WTC11 (cell line): ENCODE results near the gene TXNDC5. TPM values are rescaled to one million over a fixed set of nuclear protein-coding genes. Genes with fewer than 3 reads are reported as not detected.

Source experiments
- ATAC-seq: fragments of 200-7000 bp; cut with Tn5 transposase; 2 replicates; pipeline ENCODE4 v1.10.0; 2021; ENCODE audit warnings: mild to moderate bottlenecking, moderate library complexity
- CTCF ChIA-PET: fragments of 300-600 bp; sonication (Branson Sonifier 250); formaldehyde crosslinking; loops from one replicate; lab custom pipeline; 2021; ENCODE audit warnings: antibody characterized with exemption; lab: Charles Lee
- POLR2A ChIA-PET: fragments of 350-600 bp; sonication (Branson Sonifier 250); formaldehyde crosslinking; loops from one replicate; lab custom pipeline; 2021; ENCODE audit warnings: antibody characterized with exemption; lab: Charles Lee
- DNase-seq: peaks from one replicate; pipeline ENCODE4 v3.0.0; 2021; ENCODE audit warnings: low spot score
- H3K27ac Mint-ChIP-seq: 2 replicates; pipeline ENCODE4 v1.8.0; 2021; ENCODE audit warnings: mixed read lengths
- H3K27me3 Mint-ChIP-seq: 2 replicates; pipeline ENCODE4 v1.8.0; 2021; ENCODE audit warnings: low read depth, mild to moderate bottlenecking, moderate library complexity, mixed read lengths
- H3K36me3 Mint-ChIP-seq: 2 replicates; pipeline ENCODE4 v1.8.0; 2021; ENCODE audit warnings: mixed read lengths
- H3K4me1 Mint-ChIP-seq: 2 replicates; pipeline ENCODE4 v1.8.0; 2022; ENCODE audit warnings: mixed read lengths
- H3K4me3 Mint-ChIP-seq: 2 replicates; pipeline ENCODE4 v1.8.0; 2021; ENCODE audit warnings: mild to moderate bottlenecking, moderate library complexity, mixed read lengths
- H3K9me3 Mint-ChIP-seq: 2 replicates; pipeline ENCODE4 v1.8.0; 2021; ENCODE audit warnings: mixed read lengths
- FOXJ3 ChIP-seq: sonication (generic); formaldehyde crosslinking; IDR thresholded peaks from 2 replicates; pipeline ENCODE4 v1.9.0; 2021; ENCODE audit warnings: missing genetic modification reagents, mild to moderate bottlenecking, borderline replicate concordance
- FOXK1 ChIP-seq: sonication (generic); formaldehyde crosslinking; IDR thresholded peaks from 2 replicates; pipeline ENCODE4 v1.8.0; 2022; ENCODE audit warnings: mild to moderate bottlenecking, moderate library complexity, missing genetic modification reagents
- GRHL2 ChIP-seq: fragments of 250-450 bp; sonication (Bioruptor Pico); IDR thresholded peaks from 2 replicates; pipeline ENCODE4 v1.8.0; 2022; ENCODE audit warnings: mild to moderate bottlenecking, moderate library complexity; ENCODE audit not compliant: insufficient replicate concordance, severe bottlenecking
- GTF2I ChIP-seq: fragments of 250-450 bp; sonication (Bioruptor Pico); conservative IDR thresholded peaks from 2 replicates; pipeline ENCODE4 v1.4.0; 2021; ENCODE audit warnings: mild to moderate bottlenecking
- IRF2 ChIP-seq: sonication (generic); formaldehyde crosslinking; IDR thresholded peaks from 2 replicates; pipeline ENCODE4 v1.8.0; 2022; ENCODE audit warnings: low read depth, missing genetic modification reagents, borderline replicate concordance
- NFATC4 ChIP-seq: fragments of 250-450 bp; sonication (Bioruptor Pico); IDR thresholded peaks from 2 replicates; pipeline ENCODE4 v1.9.0; 2021; ENCODE audit warnings: mild to moderate bottlenecking
- NFE2L1 ChIP-seq: sonication (generic); formaldehyde crosslinking; IDR thresholded peaks from 2 replicates; pipeline ENCODE4 v1.8.1; 2023; ENCODE audit warnings: missing genetic modification reagents
- NR2C2 ChIP-seq: sonication (generic); formaldehyde crosslinking; IDR thresholded peaks from 2 replicates; pipeline ENCODE4 v1.8.0; 2022; ENCODE audit warnings: mild to moderate bottlenecking, missing genetic modification reagents
- SOX15 ChIP-seq: fragments of 250-450 bp; sonication (Bioruptor Pico); IDR thresholded peaks from 2 replicates; pipeline ENCODE4 v1.9.0; 2021; ENCODE audit warnings: mild to moderate bottlenecking
- ZNF396 ChIP-seq: fragments of 250-450 bp; sonication (Bioruptor Pico); IDR thresholded peaks from 2 replicates; pipeline ENCODE4 v1.8.0; 2021; ENCODE audit warnings: mild to moderate bottlenecking, moderate library complexity, borderline replicate concordance
- total RNA-seq: library from RNA; stranded (reverse); gene quantifications from 3 replicates; pipeline ENCODE4 v1.2.3, GENCODE V29; 2021
- TF ChIP-seq, protein P1 (sequence below): fragments of 250-450 bp; sonication (Bioruptor Pico); IDR thresholded peaks from 2 replicates; pipeline ENCODE4 v2.1.2; 2022; ENCODE audit warnings: mild to moderate bottlenecking, moderate library complexity
- TF ChIP-seq, protein P2 (sequence below): sonication (generic); formaldehyde crosslinking; IDR thresholded peaks from 2 replicates; pipeline ENCODE4 v1.8.1; 2023; ENCODE audit warnings: mild to moderate bottlenecking, missing genetic modification reagents, moderate library complexity
- TF ChIP-seq, protein P3 (sequence below): sonication (generic); formaldehyde crosslinking; IDR thresholded peaks from 2 replicates; pipeline ENCODE4 v1.8.1; 2023; ENCODE audit warnings: mild to moderate bottlenecking, missing genetic modification reagents
- TF ChIP-seq, protein P4 (sequence below): sonication (generic); formaldehyde crosslinking; IDR thresholded peaks from 2 replicates; pipeline ENCODE4 v1.8.1; 2022; ENCODE audit warnings: low read depth, missing genetic modification reagents, borderline replicate concordance
- TF ChIP-seq, protein P5 (sequence below): sonication (generic); formaldehyde crosslinking; IDR thresholded peaks from 2 replicates; pipeline ENCODE4 v1.8.0; 2023; ENCODE audit warnings: mild to moderate bottlenecking, missing genetic modification reagents
- TF ChIP-seq, protein P6 (sequence below): fragments of 250-450 bp; sonication (Bioruptor Pico); IDR thresholded peaks from 2 replicates; pipeline ENCODE4 v1.9.0; 2021; ENCODE audit warnings: mild to moderate bottlenecking, borderline replicate concordance
- TF ChIP-seq, protein P7 (sequence below): sonication (generic); formaldehyde crosslinking; conservative IDR thresholded peaks from 2 replicates; pipeline ENCODE4 v1.8.1; 2022; ENCODE audit warnings: mild to moderate bottlenecking, missing genetic modification reagents
- TF ChIP-seq, protein P8 (sequence below): fragments of 250-450 bp; sonication (Bioruptor Pico); IDR thresholded peaks from 2 replicates; pipeline ENCODE4 v1.8.0; 2021; ENCODE audit warnings: mild to moderate bottlenecking
- TF ChIP-seq, protein P9 (sequence below): sonication (generic); formaldehyde crosslinking; IDR thresholded peaks from 2 replicates; pipeline ENCODE4 v1.8.1; 2022; ENCODE audit warnings: missing genetic modification reagents, borderline replicate concordance

TXNDC5 gene
- total RNA-seq, 1 experiment from 2014 or later = 141 TPM

DNA sequence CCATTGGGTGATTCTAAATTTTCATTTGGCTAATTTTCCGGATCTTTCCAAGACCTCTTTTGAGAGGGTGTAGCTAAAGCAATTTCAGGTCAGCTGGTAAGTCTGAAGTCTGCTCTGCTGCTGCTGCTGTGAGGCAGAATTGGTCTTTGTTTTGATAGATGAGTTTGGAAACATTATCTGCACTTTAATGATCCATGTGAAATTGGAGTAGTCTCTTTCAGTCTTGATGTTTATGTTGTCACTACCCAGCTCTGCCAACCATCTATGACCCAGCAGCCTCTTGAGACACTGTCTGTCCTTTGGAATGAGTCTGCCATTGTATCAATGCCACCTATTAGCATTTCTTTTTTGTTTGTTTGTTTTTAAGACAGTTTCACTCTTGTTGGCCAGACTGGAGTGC is 44.1 kb downstream of the TXNDC5 start:
- Mint-ChIP-seq H3K4me1 (no peaks in the 10 kb centered on the region), H3K9me3 (no peaks in the 10 kb centered on the region), H3K4me3 (no peak overlapping the region)
- CTCF ChIA-PET = interaction anchor here (0.5 kb wide), 1 partner anchor 278 kb away, joined by 3 read pairs; no protein-coding TSS in a partner anchor
- ATAC-seq = no peak
- POLR2A ChIA-PET = no interaction called here
- no peak for TF ChIP-seq FOXK1 (CRISPR knock-in tag)
- TF ChIP-seq, protein P1, sequence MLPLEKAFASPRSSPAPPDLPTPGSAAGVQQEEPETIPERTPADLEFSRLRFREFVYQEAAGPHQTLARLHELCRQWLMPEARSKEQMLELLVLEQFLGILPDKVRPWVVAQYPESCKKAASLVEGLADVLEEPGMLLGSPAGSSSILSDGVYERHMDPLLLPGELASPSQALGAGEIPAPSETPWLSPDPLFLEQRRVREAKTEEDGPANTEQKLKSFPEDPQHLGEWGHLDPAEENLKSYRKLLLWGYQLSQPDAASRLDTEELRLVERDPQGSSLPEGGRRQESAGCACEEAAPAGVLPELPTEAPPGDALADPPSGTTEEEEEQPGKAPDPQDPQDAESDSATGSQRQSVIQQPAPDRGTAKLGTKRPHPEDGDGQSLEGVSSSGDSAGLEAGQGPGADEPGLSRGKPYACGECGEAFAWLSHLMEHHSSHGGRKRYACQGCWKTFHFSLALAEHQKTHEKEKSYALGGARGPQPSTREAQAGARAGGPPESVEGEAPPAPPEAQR (CRISPR knock-in tag) = no peak
- no peak for TF ChIP-seq SOX15
- TF ChIP-seq, protein P2, sequence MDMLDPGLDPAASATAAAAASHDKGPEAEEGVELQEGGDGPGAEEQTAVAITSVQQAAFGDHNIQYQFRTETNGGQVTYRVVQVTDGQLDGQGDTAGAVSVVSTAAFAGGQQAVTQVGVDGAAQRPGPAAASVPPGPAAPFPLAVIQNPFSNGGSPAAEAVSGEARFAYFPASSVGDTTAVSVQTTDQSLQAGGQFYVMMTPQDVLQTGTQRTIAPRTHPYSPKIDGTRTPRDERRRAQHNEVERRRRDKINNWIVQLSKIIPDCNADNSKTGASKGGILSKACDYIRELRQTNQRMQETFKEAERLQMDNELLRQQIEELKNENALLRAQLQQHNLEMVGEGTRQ (CRISPR knock-in tag) = no peak
- no peak for TF ChIP-seq NFATC4
- TF ChIP-seq, protein P3, sequence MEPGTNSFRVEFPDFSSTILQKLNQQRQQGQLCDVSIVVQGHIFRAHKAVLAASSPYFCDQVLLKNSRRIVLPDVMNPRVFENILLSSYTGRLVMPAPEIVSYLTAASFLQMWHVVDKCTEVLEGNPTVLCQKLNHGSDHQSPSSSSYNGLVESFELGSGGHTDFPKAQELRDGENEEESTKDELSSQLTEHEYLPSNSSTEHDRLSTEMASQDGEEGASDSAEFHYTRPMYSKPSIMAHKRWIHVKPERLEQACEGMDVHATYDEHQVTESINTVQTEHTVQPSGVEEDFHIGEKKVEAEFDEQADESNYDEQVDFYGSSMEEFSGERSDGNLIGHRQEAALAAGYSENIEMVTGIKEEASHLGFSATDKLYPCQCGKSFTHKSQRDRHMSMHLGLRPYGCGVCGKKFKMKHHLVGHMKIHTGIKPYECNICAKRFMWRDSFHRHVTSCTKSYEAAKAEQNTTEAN (CRISPR knock-in tag) = no peak
- TF ChIP-seq NR2C2 = no peak
- no peak for TF ChIP-seq IRF2 (CRISPR knock-in tag)
- no peak for TF ChIP-seq NFE2L1 (CRISPR knock-in tag)
- TF ChIP-seq, protein P4, sequence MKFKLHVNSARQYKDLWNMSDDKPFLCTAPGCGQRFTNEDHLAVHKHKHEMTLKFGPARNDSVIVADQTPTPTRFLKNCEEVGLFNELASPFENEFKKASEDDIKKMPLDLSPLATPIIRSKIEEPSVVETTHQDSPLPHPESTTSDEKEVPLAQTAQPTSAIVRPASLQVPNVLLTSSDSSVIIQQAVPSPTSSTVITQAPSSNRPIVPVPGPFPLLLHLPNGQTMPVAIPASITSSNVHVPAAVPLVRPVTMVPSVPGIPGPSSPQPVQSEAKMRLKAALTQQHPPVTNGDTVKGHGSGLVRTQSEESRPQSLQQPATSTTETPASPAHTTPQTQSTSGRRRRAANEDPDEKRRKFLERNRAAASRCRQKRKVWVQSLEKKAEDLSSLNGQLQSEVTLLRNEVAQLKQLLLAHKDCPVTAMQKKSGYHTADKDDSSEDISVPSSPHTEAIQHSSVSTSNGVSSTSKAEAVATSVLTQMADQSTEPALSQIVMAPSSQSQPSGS = no peak
- TF ChIP-seq, all 79 proteins: peak for 0
- Mint-ChIP-seq H3K36me3 (no peaks in the 10 kb centered on the region), H3K27ac (no peak overlapping the region), H3K27me3 (no peaks in the 10 kb centered on the region; the same call in 1 of the 2 replicates)
- no peak for DNase-seq

DNA sequence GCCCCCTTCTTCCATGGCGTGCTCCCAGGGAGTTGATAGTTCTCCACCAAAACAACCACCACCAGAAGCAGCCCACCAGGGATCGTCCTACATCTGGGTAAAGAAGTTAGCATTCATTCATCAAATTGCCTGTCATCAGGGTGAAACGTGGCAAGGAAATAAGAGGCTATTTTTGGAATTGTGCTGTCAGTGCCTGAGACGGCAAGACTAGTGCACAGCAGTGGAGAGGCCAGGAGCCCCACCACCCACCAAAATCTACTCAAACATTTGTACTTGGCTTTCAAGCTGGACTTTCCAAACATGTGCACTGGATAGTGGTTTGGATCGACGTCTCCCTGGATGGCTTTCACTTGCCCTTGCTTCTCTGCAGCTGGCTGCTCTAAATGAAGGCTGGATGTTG is 44.8 kb downstream of the TXNDC5 start:
- ATAC-seq = no peak
- ChIA-PET POLR2A (no interaction called here), CTCF (interaction anchor here (0.5 kb wide), 1 partner anchor 278 kb away, joined by 3 read pairs; no protein-coding TSS in a partner anchor)
- H3K27me3 Mint-ChIP-seq = no peaks in the 10 kb centered on the region; the same call in 1 of the 2 replicates
- no peak for DNase-seq
- no peaks in the 10 kb centered on the region for H3K9me3 Mint-ChIP-seq
- H3K27ac Mint-ChIP-seq = no peak overlapping the region
- H3K36me3 Mint-ChIP-seq = no peaks in the 10 kb centered on the region
- no peak overlapping the region for H3K4me3 Mint-ChIP-seq
- H3K4me1 Mint-ChIP-seq = no peaks in the 10 kb centered on the region
- TF ChIP-seq FOXJ3 = no peak
- TF ChIP-seq, protein P5, sequence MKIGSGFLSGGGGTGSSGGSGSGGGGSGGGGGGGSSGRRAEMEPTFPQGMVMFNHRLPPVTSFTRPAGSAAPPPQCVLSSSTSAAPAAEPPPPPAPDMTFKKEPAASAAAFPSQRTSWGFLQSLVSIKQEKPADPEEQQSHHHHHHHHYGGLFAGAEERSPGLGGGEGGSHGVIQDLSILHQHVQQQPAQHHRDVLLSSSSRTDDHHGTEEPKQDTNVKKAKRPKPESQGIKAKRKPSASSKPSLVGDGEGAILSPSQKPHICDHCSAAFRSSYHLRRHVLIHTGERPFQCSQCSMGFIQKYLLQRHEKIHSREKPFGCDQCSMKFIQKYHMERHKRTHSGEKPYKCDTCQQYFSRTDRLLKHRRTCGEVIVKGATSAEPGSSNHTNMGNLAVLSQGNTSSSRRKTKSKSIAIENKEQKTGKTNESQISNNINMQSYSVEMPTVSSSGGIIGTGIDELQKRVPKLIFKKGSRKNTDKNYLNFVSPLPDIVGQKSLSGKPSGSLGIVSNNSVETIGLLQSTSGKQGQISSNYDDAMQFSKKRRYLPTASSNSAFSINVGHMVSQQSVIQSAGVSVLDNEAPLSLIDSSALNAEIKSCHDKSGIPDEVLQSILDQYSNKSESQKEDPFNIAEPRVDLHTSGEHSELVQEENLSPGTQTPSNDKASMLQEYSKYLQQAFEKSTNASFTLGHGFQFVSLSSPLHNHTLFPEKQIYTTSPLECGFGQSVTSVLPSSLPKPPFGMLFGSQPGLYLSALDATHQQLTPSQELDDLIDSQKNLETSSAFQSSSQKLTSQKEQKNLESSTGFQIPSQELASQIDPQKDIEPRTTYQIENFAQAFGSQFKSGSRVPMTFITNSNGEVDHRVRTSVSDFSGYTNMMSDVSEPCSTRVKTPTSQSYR (CRISPR knock-in tag) = no peak
- TF ChIP-seq ZNF396 (CRISPR knock-in tag) = no peak
- TF ChIP-seq, protein P6, sequence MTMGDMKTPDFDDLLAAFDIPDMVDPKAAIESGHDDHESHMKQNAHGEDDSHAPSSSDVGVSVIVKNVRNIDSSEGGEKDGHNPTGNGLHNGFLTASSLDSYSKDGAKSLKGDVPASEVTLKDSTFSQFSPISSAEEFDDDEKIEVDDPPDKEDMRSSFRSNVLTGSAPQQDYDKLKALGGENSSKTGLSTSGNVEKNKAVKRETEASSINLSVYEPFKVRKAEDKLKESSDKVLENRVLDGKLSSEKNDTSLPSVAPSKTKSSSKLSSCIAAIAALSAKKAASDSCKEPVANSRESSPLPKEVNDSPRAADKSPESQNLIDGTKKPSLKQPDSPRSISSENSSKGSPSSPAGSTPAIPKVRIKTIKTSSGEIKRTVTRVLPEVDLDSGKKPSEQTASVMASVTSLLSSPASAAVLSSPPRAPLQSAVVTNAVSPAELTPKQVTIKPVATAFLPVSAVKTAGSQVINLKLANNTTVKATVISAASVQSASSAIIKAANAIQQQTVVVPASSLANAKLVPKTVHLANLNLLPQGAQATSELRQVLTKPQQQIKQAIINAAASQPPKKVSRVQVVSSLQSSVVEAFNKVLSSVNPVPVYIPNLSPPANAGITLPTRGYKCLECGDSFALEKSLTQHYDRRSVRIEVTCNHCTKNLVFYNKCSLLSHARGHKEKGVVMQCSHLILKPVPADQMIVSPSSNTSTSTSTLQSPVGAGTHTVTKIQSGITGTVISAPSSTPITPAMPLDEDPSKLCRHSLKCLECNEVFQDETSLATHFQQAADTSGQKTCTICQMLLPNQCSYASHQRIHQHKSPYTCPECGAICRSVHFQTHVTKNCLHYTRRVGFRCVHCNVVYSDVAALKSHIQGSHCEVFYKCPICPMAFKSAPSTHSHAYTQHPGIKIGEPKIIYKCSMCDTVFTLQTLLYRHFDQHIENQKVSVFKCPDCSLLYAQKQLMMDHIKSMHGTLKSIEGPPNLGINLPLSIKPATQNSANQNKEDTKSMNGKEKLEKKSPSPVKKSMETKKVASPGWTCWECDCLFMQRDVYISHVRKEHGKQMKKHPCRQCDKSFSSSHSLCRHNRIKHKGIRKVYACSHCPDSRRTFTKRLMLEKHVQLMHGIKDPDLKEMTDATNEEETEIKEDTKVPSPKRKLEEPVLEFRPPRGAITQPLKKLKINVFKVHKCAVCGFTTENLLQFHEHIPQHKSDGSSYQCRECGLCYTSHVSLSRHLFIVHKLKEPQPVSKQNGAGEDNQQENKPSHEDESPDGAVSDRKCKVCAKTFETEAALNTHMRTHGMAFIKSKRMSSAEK = no peak
- TF ChIP-seq, protein P7, sequence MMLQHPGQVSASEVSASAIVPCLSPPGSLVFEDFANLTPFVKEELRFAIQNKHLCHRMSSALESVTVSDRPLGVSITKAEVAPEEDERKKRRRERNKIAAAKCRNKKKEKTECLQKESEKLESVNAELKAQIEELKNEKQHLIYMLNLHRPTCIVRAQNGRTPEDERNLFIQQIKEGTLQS (CRISPR knock-in tag) = no peak
- TF ChIP-seq, protein P8, sequence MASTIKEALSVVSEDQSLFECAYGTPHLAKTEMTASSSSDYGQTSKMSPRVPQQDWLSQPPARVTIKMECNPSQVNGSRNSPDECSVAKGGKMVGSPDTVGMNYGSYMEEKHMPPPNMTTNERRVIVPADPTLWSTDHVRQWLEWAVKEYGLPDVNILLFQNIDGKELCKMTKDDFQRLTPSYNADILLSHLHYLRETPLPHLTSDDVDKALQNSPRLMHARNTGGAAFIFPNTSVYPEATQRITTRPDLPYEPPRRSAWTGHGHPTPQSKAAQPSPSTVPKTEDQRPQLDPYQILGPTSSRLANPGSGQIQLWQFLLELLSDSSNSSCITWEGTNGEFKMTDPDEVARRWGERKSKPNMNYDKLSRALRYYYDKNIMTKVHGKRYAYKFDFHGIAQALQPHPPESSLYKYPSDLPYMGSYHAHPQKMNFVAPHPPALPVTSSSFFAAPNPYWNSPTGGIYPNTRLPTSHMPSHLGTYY (CRISPR knock-in tag) = no peak
- no peak for TF ChIP-seq GTF2I (CRISPR knock-in tag)
- TF ChIP-seq, protein P9, sequence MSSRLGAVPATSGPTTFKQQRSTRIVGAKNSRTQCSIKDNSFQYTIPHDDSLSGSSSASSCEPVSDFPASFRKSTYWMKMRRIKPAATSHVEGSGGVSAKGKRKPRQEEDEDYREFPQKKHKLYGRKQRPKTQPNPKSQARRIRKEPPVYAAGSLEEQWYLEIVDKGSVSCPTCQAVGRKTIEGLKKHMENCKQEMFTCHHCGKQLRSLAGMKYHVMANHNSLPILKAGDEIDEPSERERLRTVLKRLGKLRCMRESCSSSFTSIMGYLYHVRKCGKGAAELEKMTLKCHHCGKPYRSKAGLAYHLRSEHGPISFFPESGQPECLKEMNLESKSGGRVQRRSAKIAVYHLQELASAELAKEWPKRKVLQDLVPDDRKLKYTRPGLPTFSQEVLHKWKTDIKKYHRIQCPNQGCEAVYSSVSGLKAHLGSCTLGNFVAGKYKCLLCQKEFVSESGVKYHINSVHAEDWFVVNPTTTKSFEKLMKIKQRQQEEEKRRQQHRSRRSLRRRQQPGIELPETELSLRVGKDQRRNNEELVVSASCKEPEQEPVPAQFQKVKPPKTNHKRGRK (CRISPR knock-in tag) = no peak
- TF ChIP-seq GRHL2 (CRISPR knock-in tag) = no peak
